GM19240 (cell line): Measurements from ENCODE around the gene ALDH1L2.

Source experiments
- DNase-seq: peaks from one replicate; pipeline ENCODE4 v3.0.0; 2011; ENCODE audit warnings: low spot score; ENCODE audit not compliant: insufficient read length

Gene ALDH1L2

DNA sequence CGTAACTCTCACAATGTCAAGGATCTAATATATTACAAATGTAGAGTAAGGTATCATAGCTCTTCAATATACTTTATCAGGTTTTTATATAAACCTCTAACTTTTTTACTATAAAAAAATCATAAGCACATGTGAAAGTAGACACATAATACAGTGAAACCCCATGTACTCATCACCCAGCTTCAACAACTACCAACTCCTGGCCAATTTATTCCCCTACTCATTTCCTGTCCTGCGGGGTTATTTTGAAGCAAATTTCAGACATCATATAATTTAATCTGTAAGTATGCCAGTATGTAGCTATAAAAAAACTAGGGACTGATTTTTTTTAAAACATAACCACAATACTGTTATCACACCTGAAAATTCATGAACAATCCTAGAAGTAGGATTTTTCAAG lies 50.4 kb downstream of the ALDH1L2 start:
- DNase-seq: no peak

DNA sequence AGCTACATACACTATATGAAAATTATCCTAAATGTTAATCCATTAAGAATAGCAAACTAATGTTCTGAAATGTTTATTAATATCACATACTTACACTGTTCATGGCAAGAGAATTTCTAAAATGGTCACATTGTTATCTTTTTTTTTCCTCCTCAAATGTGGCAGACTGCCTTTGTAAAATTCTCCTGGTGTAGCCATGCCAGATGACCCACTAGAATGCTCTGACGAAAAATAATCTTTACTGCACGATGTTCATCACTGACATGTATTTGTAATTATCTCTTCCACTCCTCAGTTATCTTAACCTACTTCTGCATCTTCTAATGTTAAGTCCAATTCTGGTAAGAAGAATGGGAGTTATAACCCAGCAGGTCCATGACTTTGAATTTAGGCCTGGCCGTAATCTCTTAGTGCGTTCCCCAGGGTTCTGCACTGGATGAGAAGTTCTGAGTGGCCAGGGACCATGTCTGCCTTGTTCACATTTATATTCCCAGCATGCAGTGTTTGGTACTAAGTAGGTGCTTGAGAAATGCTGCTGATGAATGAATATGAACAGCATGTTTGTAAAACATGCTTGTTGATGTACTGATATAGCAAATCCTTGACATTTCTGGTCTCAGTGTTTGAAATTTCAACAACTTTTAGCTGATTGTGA lies 51.4 kb downstream of the ALDH1L2 start:
- DNase-seq: no peak

DNA sequence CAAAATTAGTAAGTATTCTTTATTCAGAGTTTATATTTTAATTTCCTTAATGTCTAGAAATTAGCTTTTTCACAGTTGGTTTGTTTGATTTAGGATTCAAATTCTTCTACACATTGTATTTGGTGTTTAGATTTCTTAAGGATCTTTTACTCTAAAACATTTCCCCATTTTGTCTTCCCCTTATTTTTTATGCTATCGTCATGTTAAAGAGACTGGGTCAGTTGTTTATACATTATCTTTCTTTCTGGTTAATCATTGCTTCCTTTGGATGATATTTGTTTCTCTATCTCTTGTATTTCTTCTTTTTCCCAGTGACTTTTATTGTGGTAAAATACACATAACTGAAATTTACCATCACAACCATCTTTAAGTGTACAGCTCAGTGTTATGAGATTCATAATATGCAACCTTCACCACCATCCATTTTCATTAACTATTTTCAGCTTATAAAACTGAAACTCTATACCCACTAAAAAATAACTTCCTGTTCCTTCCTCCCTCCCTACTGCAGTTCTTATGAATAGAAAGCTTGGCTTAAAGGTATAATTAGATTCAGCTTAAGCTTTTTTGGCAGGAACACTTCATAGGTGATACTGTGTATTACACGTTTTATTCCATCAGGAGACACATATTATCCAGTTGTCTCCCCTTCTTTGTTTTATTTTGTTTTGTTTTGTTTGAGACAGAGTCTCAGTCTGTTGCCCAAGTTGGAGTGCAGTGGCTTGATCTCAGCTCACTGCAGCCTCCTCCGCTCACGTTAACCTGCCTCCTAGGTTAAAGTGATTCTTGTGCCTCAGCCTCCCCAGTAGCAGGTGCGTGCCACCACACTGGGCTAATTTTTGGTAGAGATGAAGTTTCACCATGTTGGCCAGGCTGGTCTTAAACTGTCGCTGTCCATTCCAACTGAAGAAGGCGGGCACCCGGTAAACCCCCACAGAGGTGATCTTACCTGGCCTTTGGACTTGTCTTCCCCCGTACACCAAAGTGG lies 53.1 kb downstream of the ALDH1L2 start:
- DNase-seq: no peak

DNA sequence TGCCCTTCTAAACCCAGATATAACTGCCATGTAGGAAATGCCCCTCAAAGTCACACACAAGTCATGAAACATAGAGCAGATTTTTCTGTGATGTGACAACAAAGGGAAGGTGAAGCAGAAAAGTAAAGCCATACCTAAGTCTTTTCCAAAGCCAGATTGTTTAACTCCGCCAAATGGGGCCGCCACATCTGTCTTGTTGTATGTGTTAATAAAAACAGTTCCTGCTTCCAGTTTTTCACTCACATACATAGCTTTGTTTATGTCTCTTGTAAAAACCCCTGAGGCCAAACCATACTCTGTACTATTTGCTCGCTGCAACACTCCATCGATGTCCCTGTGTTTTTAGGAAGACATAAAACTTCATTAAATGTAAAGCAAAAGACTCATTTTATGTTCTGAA lies 57.8 kb downstream of the ALDH1L2 start:
- DNase-seq: no peak

DNA sequence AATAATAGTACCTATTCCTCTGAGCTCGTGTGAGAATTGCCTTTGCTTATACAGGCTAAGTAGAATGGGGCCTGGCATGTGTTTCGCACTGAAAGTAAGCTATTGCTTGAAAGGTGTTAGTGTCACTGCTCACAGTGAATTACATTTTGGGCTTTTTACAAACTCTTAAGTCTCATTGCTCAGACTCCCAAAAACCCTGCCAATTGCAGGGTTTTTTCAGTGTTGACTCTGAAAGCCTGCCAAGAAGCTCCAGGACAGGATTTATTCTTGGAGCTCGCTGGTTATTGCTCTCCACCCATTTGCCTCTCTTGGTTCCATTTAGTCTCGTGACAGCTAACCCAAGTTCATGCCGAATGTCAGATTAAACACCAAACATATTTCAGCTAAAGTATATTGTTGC lies 58.4 kb downstream of the ALDH1L2 start:
- no peak for DNase-seq

DNA sequence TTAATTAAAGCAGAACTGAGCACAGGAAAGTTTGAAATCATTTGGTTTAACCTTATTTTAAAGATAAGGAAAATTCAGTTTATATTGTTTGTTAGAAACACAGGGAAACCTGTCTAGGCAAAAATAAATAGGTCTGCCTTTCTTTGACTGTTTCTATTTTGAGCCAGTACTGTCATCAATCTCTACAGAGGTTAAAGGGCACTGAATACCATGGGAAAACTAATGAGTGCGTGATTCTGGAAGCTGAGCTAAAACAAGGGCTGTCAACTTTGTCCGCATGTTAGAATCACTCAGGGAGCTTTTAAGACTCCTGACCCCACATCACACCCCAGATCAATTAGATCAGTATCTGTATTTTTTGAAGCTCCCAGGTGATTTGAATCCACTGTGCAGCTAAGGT lies 59.3 kb downstream of the ALDH1L2 start:
- DNase-seq: no peak

DNA sequence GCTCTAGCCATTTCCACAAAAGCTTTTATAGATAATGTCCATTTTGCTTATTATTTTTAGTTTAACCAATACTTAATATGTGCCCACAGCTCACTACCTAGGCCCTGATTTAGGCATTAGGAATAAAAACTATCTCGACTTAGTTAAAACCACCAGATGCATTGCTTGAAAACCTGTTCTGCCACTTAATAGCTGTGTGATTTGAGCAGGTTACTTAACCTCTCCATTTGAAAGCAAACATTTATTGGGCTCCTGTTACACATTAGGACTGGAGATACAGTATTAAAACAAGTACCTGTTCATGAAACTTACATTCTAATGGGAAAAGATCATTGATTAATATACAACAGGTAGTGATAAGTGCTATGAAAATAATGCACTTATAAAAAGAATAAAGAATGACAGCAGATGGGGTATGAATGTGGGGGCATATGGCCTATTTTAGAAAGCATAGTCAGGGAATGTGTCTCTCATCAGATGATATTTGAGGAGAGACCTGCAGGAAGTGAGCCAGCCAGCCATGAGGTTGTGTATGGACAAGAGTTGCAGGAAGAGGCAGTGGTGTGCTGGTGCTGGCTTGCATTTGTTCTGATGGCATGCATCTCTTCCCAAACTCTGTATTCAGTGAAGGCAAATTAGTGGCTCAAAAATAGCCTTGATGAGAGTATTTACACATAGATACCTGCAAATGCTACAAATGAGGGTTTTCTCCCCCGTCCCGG lies 63.9 kb downstream of the ALDH1L2 start:
- DNase-seq: no peak

DNA sequence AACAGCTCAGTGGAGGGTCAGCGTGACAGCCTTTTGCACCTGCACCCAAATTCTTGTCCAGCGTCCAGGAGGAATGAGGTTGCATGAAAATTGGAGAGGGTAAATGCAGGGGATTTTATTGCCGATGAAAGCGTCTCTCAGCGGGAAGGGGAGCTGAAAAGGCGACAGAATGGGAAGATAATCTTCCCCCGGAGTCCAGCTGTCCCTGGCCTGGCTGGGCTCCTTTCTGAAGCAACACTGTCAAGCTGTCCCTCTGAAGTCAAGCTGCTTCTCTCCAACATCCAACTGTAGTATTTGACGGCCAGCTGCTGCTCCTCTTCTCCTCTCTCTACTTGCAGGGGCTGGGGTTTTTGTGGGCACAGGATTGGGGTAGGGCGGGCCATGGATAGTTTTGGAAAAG lies 65.5 kb downstream of the ALDH1L2 start:
- DNase-seq: no peak

DNA sequence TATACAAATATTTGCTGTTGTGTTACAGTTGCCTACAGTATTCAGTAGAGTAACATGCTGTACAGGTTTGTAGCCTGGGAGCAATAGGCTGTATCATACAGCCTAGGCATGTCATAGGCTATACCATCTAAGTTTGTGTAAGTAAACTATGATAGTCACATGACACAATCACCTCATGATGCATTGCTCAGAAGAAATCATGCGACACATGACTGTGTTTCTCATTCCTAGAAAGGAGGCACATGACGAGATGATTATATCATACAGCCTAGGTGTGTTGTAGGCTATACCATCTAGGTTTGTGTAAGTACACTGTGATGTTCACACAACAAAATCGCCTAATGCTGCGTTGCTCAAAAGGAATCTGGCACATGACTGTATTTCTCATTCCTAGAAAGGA lies 66.2 kb downstream of the ALDH1L2 start:
- no peak for DNase-seq

DNA sequence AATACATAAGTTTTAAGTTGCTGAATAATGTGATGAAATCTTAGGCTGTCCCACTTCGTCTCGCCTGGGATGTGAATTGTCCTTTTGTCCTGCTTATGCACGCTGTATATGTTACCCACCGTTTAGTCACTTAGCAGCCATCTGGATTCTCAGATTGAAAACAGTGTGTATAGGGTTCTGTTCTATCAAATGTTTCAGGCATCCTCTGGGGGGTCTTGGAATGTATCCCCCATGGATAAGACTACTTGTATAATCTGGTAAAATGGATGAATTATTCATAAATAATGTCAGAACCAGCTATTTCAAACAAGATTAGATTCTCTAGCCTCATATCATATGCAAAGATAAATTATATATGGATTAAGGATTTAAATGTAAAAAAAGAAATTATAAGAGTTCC lies 68.7 kb downstream of the ALDH1L2 start:
- no peak for DNase-seq

DNA sequence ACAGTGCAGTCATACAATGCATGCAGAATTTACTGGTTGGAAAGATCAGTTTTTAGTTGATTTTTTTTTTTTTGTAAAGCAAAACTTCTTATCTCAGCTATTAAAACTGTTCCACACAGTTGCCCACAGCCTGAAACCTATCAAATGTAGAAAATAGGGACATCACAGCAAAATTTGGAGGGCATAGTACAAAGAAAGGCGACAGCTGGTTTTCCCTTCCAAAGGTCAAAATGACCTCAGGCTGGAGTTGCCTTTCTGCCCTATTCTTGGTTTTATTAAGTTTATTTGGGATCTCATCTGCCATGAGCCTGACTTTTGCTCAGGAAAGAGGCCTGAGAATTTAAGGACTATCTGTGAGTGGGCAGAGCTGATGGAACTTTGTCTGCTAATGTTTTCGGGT lies 69.7 kb downstream of the ALDH1L2 start:
- DNase-seq: no peak

DNA sequence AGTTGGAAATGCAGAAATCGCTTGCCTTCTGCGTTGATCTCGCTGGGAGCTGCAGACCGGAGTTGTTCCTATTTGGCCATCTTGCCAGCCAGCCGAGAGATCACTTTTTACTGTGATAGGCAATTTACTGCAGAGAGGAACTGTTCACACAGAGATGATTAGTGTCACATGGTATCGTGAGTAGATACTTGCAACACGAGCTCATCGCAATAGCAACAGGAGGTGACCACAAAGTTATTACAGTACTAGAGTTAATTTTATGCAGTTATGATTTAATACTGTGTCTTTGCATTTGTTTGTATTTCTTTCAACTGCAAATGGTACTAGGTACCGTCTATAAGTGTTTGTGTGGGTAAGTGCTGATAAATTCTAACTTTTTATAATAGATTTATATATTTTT lies 70.4 kb downstream of the ALDH1L2 start:
- DNase-seq: no peak

DNA sequence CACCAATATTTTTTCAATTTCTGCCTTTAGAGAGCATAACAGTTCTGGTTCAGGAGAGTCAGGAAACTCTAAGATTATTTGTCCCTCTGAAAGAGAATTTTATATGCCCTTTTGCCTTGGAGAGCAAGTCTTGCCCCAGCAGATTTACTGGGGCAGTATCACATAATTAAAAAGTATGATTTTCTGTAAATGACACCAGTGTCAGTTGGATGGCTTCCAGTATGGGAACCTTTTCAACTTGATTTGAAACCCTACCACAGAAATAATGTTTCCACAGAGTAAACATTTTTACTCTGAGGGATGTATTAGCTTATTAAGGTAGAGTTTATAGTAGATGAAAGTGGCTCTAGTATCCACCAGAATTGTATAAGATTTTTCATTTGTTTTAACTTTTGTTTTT lies 82.8 kb downstream of the ALDH1L2 start:
- DNase-seq: no peak

DNA sequence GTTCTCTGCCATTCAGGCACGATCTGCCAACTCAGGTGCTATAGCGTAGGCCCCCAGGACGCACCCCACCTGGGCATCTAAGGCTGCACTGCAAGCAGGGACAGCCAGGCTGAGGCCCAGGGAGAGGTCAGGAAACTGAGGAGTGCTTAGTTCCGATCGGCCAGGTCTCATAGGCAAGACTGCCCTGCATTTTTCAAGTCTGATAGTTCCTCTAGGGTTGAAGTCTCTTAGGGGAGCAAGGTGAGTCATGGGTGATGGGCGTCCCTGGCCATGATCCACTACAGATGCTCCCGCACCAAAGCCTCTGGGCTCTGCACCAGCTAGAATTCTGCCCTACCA lies 84.9 kb downstream of the ALDH1L2 start:
- no peak for DNase-seq

DNA sequence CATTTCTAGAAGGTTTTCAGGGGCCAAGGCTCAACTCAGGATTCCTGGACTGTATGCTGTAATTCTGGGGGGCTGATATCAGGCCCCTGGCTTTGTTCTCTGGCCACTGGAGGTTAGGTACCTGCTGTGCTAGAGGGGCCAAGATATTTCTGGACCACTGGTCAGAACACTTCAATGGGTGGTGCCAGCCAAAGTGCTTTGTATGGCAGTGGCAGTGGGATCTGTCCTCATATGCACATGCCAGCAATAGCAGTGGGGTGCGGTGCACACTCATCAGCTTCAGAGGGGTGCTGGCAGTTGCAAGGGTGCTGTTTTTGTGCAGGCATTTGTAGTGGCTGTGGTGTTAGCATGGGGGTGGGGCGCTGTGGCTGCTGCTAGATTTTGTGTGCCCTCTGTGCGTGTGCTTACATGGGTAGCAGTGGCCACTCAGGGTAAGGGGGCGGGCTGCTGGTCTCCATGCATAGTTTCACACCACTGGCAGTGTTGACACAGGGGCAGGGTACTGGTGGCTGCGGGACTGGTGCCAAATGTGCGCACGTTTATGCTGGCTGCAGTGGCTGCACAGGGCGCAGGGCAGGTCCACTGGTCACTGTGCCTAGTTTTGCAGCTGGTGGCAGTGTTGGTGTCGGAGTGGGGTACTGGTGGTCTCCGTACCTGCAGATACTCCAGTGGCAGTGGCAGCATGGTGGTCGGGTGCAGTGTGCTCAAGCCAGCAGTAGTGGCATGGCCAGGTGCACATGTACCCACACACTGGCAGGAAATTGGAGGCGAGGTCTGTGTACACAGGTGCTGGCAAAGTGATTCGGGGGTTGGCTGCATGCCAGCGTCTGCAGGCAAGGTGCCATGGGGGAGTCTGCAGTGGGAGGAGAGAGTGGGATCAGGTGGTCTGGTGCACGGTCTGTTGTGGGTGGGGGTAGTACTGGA lies 85.6 kb downstream of the ALDH1L2 start:
- DNase-seq: no peak

DNA sequence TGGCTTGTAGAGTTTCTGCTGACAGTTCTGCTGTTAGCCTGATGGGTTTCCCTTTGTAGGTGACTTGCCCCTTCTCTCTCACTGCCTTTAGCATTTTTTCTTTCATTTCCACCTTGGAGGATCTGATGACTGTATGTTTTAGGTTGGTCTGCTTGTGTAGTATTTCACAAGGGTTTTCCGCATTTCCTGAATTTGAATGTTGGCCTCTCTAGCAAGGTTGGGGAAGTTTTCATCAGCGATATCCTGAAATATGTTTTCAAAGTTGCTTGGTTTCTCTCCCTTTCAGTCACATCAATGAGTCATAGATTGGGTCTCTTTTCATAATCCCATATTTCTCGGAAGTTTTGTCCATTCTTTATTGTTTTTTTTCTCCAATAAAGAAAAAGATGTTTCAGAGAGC lies 86.7 kb downstream of the ALDH1L2 start:
- no peak for DNase-seq

DNA sequence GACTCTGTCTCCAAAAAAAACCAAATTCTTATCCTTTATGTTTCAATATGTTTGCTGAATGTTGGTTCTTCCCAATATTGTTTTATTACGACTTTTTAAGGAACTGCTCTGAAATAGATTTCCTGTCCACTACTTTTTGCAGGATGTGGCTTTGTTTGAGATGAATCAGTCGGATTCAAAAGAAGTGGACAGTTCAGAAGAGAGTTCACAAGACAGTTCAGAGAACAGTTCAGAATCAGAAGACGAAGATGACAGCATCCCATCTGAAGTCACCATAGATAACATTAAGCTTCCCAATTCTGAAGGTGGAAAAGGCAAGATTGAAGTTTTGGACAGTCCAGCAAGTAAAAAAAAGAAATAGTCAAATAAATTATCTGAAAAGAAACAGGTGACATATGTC lies 89.9 kb downstream of the ALDH1L2 start:
- no peak for DNase-seq

DNA sequence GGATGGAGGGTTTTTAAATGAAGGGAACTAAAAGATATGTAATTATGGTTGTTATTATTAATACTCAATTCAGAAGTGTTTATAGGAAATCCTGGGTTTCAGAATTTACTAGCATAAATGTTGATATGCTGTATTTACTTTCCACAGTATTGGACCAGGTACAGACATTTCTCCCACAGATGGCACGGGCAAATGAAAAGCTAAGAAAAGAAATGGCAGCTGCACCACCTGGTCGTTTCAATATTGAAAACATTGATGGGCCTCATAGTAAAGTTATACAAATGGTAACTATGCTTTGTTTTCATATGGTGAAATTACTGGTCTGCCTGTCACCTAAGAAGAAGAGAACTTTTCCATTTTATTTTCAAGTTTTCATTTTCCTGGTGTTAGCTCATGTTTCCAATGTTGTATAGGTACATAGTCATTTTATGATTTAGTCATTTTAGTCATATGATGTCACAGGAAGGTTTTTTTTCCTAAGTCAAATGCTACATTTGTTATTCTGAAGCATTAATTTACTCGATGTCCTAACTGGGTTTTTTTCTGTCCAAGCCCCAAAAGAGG lies 92.6 kb downstream of the ALDH1L2 start:
- DNase-seq: no peak

DNA sequence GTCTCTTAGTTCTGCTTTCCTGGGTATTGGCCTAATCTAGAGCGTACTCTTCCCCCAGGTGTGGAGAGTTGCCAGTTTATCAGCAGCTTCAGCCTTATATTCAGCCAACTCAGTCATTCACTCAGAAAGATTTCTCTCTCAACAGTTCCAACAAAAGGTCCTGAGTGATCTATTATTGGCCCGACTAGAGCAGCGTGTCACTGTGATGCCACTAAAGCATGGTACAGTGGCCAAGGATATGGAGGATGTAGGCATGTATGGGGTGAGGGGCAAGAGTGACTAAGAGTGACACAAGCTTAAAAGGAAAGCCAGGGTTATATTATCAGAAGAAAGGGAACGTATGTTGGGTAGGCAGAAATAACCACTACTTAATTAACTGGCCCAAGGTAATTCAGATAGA lies 93.3 kb downstream of the ALDH1L2 start:
- no peak for DNase-seq

DNA sequence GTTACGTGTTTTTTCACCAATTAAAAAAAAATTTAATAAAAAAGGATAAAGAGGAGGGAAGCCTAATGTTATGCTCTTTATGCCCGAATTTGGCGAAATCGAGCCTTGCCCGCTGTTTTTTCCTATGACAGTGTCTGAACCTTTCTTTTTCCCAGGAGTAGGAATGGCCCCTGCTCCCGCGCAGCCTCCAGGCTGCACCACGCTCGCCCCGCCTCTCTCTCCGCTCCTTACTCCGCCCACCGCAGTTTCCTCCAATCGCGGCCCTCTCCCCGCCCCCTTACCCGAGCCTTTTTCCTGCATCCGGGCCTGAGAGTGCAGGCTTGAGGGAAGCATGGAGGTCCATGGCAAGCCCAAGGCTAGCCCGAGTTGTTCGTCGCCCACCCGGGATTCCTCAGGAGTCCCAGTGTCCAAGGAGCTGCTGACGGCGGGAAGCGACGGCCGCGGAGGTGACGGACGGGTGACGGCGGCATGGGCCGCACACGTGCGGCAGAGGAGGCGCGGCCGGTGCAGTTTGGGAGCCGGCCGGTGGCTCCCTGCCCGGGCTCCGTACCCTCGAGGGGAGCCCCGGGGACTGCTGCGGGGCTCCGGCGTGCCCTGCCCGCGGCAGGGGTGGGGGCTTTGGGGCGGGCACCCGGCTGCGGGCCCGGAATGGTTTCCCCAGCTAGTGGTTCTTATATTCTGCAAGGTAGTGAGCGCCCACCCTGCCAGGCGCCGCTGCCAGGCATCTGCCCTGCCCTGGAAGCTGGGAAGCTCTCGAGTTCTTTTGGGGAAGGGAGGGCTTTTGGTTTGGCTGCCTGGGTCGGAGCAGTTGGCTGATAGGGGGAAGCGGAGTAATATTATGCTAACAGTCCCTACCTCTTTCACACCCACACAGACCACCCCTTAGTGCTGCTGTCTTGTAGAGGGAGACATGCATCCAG lies 98.0 kb downstream of the ALDH1L2 start, which contains the start of gene NOPCHAP1:
NOPCHAP1 (plus strand) TSS at position 295 of the 920 bp plus-strand sequence; CDS start at position 332, 37 bp downstream.
- DNase-seq: peak; percentile 49
